Heart left ventricle (tissue), 16 donors: Measurements from ENCODE around the gene SPATA2L. TPM values are rescaled to one million over a fixed set of nuclear protein-coding genes. Genes with fewer than 3 reads are reported as not detected.
"Not testable (repeated sequence)": the region's sequence is repeated elsewhere in the genome, so short reads cannot be mapped to it uniquely, and the experiment has no call there.

ENCODE experiments used
- ATAC-seq, 4 donors: fragments of 200-7000 bp; cut with Tn5 transposase; one replicate each; pipeline ENCODE4 v1.9.1; 2020 to 2022; ENCODE audit warnings: moderate library complexity in 4 of 4, mild to moderate bottlenecking in 3 of 4, moderate number of reproducible peaks in 1 of 4
- DNase-seq, 5 donors: peaks; one replicate each; pipeline ENCODE4 v3.0.0-alpha.2; 2020
- H3K27ac ChIP-seq, 12 donors: fragments of 200-600 bp; sonication (generic) in 4 of 12; one replicate each; pipeline versions ENCODE4 v1.5.0 to v1.8.0; 2016 to 2022; ENCODE audit warnings: mild to moderate bottlenecking in 2 of 12
- H3K27me3 ChIP-seq, 9 donors: fragments of 200-600 bp; sonication (generic) in 2 of 9; one replicate each; pipeline versions ENCODE4 v1.5.1 to v1.8.0; 2016 to 2022; ENCODE audit warnings: mild to moderate bottlenecking in 3 of 9
- H3K36me3 ChIP-seq, 9 donors: fragments of 200-600 bp; sonication (generic) in 2 of 9; one replicate each; pipeline versions ENCODE4 v1.5.0 to v1.8.0; 2018 to 2022; ENCODE audit warnings: mild to moderate bottlenecking in 2 of 9
- H3K4me1 ChIP-seq, 12 donors: fragments of 200-600 bp; sonication (generic) in 4 of 12; one replicate each; pipeline versions ENCODE4 v1.5.0 to v1.8.0; 2016 to 2022; ENCODE audit warnings: mild to moderate bottlenecking in 3 of 12
- H3K4me3 ChIP-seq, 12 donors: fragments of 200-600 bp; sonication (generic) in 4 of 12; one replicate each; pipeline versions ENCODE4 v1.5.0 to v1.8.0; 2017 to 2022; ENCODE audit warnings: mild to moderate bottlenecking in 9 of 12, moderate library complexity in 4 of 12
- H3K9me3 ChIP-seq, 12 donors: fragments of 200-600 bp; sonication (generic) in 4 of 12; one replicate each; pipeline versions ENCODE4 v1.5.0 to v1.8.0; 2016 to 2022; ENCODE audit warnings: mild to moderate bottlenecking in 1 of 12
- CTCF ChIP-seq, 12 donors: fragments of 200-600 bp; sonication (generic) in 4 of 12; IDR thresholded peaks; one replicate each; pipeline versions ENCODE4 v1.5.0 to v1.8.0; 2018 to 2022; ENCODE audit warnings: antibody characterized with exemption in 12 of 12, mild to moderate bottlenecking in 5 of 12
- POLR2A ChIP-seq, 2 donors: fragments of 450-650 bp; IDR thresholded peaks; one replicate each; pipeline ENCODE4 v1.6.1; 2017; ENCODE audit warnings: antibody characterized with exemption in 2 of 2, mild to moderate bottlenecking in 2 of 2, moderate library complexity in 2 of 2
- WGBS, 4 donors: extraction: QIAGEN DNeasy Blood & Tissue Kit in 2 of 4; methylation state at CpG; one replicate each; pipeline versions ENCODE4 v1.1.5 to v1.1.7; 2013 to 2018; 5-methylcytosine and 5-hydroxymethylcytosine counted together
- intact Hi-C, 10 donors: fragments of 100-400 bp; cut with DNase I; formaldehyde crosslinking; loops; one replicate each; pipeline versions ENCODE4 v1.11.1 to v1.14.2; 2022
- polyA plus RNA-seq, 2 donors: library from polyadenylated mRNA; stranded (reverse); fragments of 200-250 nt; gene quantifications; one replicate each; pipeline ENCODE4 v1.2.3, GENCODE V29; 2013
- total RNA-seq, 9 donors: library from RNA; depleted of rRNA in 2 of 9; stranded (reverse); fragments of >200 nt in 2 of 9; fragmentation: NEBNext Ultra II Directional in 3 of 9; extraction: Animal tissue kit (Norgen Biotek cat#: 25700) in 3 of 9; gene quantifications; one replicate each; pipeline versions ENCODE4 v1.1.0 to v1.2.4, GENCODE V29; 2016 to 2023
- donor health status: ischemic (EF 13 %, LVEDD 7.1; RV severe dilation, severe dysfunction).
- donor health status: healthy with polysubstance abuse.
- donor health status: DM: no; HTN: yes; CAD: no.
- donor health status: DM: no; HTN: no; CAD: no.
- donor health status: ischemic (EF 25% LVEDD 6.9; RV normal size, moderate dysfunction).
- donor health status: ischemic (EF 25% LVEDD 5.7; RV mildly dilated, moderate dysfunction).
- donor health status: healthy.
- donor health status: DM: yes; HTN: yes; CAD: no.
- donor health status: ischemic (EF 35%, LVEDD 5.7; RV mildly dilated, moderate dysfunction).
- donor health status: nonischemic (EF 11% LVEDD 7.7; RV severe dilation, severe dysfunction).
- donor health status: DM: yes; HTN: yes; CAD: no.
- donor health status: PGD.
- donor health status: ischemic (EF 29% LVEDD 5.4; RV normal size, mild dysfunction).
- donor health status: nonischemic (EF 23%, LVEDD 6.1; RV moderate dilation, normal function).

Gene SPATA2L
- total and polyA plus RNA-seq, 11 donors: 1.9 to 15.0 (median 4.0) TPM

- DNase-seq: no peak
- WGBS, 4 donors: 89 to 100% (median 93%) methylated on average over 7 to 13 of the region's 13 CpGs
- H3K27me3 ChIP-seq: no peaks in the 10 kb centered on the region
These were observed 9.4 kb downstream of the SPATA2L start for GRCh38 chr16:89691986-89692569.

GRCh38 chr16:89691231-89691985, 10.1 kb downstream of the SPATA2L start:
- Histone ChIP-seq H3K27ac (no peak overlapping the region), H3K4me1 (peaks cover 0 to 11% (median 8%) of the 10 kb centered on the region in 12 donors), H3K36me3 (peaks cover 0 to 55% (median 43%) of the 10 kb centered on the region in 9 donors), H3K4me3 (no peak overlapping the region), H3K27me3 (no peaks in the 10 kb centered on the region), H3K9me3 (no peaks in the 10 kb centered on the region)
- no peak for TF ChIP-seq POLR2A (IDR thresholded peaks at IDR 0.05)
- no peak for TF ChIP-seq CTCF (IDR thresholded peaks at IDR 0.05)
- 90 to 96% (median 95%) methylated on average over 12 to 21 of the region's 21 CpGs for WGBS, 4 donors
- ATAC-seq (no peak), DNase-seq (no peak)
- intact Hi-C loops: no loop called here

More at GRCh38 chr16:89691986-89692569, 9.4 kb downstream of the SPATA2L start:
- H3K4me3 ChIP-seq: no peak overlapping the region
- H3K9me3 ChIP-seq: no peaks in the 10 kb centered on the region
- H3K27ac ChIP-seq: no peak overlapping the region
- peaks cover 0 to 16% (median 6%) of the 10 kb centered on the region in 12 donors for H3K4me1 ChIP-seq
- no peak for ATAC-seq
- intact Hi-C loops: no loop called here
- peaks cover 0 to 56% (median 43%) of the 10 kb centered on the region in 9 donors for H3K36me3 ChIP-seq
- no peak for TF ChIP-seq CTCF (IDR thresholded peaks at IDR 0.05)
- TF ChIP-seq POLR2A (IDR thresholded peaks at IDR 0.05): no peak

GRCh38 chr16:89690392-89690901, 11.1 kb downstream of the SPATA2L start:
- peaks cover 0 to 16% (median 8%) of the 10 kb centered on the region in 12 donors for H3K4me1 ChIP-seq
- no peak overlapping the region for H3K27ac ChIP-seq
- no peak overlapping the region for H3K4me3 ChIP-seq
- 86 to 94% (median 90%) methylated on average over 16 of the region's 16 CpGs for WGBS, 4 donors
- no peak for ATAC-seq
- intact Hi-C loops: no loop called here
- H3K36me3 ChIP-seq: peaks cover 0 to 55% (median 40%) of the 10 kb centered on the region in 9 donors
- H3K9me3 ChIP-seq: no peaks in the 10 kb centered on the region
- DNase-seq: no peak
- H3K27me3 ChIP-seq: no peaks in the 10 kb centered on the region
- TF ChIP-seq CTCF (IDR thresholded peaks at IDR 0.05) (no peak), POLR2A (IDR thresholded peaks at IDR 0.05) (no peak)

GRCh38 chr16:89689621-89690020, 11.9 kb downstream of the SPATA2L start:
- DNase-seq, H3K27ac ChIP-seq, ATAC-seq, H3K4me3 ChIP-seq, H3K27me3 ChIP-seq, H3K9me3 ChIP-seq, intact Hi-C loops: not testable (repeated sequence)
- WGBS, 4 donors: 84 to 100% (median 90%) methylated on average over 4 of the region's 4 CpGs
- Histone ChIP-seq H3K4me1 (peaks cover 0 to 16% (median 8%) of the 10 kb centered on the region in 12 donors), H3K36me3 (peaks cover 0 to 55% (median 37%) of the 10 kb centered on the region in 9 donors)
